Body of pancreas (tissue), 4 donors: Measurements from ENCODE around the gene ADAMTS17.

ENCODE experiments used
- POLR2A ChIP-seq, 3 donors: fragments of 450-650 bp; IDR thresholded peaks; one replicate each; pipeline ENCODE4 v1.6.1; 2016; ENCODE audit warnings: antibody characterized with exemption in 3 of 3, mild to moderate bottlenecking in 2 of 3
- TF ChIP-seq, protein P1 (sequence below), 7 experiments: fragments of 450-650 bp in 4 of 7; fragments of 200-600 bp in 3 of 7; sonication (generic) in 3 of 7; IDR thresholded peaks; one replicate each; pipeline ENCODE4 v1.5.1; 2016 to 2019; ENCODE audit warnings: antibody characterized with exemption in 7 of 7

DNA sequence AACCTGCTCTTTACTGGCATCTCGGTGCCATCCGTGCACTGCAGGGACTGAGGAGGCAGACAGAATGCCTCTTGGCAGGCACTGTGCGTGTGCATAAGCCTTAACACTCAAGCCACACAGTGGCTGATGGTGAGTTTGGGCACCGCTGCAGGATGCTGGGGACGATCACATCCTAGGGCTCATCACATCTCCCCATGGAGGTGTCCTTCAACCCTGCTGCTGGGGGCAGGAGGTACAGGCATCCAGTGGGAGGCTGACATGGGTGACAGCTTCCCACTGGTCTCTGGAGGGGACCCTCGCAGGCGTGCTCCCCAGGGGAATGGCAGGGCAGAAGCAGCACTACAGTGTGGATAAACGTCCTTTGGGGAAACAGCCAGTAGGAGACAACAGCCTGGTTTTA lies 190.9 kb downstream of the ADAMTS17 start:
- TF ChIP-seq, protein P1, sequence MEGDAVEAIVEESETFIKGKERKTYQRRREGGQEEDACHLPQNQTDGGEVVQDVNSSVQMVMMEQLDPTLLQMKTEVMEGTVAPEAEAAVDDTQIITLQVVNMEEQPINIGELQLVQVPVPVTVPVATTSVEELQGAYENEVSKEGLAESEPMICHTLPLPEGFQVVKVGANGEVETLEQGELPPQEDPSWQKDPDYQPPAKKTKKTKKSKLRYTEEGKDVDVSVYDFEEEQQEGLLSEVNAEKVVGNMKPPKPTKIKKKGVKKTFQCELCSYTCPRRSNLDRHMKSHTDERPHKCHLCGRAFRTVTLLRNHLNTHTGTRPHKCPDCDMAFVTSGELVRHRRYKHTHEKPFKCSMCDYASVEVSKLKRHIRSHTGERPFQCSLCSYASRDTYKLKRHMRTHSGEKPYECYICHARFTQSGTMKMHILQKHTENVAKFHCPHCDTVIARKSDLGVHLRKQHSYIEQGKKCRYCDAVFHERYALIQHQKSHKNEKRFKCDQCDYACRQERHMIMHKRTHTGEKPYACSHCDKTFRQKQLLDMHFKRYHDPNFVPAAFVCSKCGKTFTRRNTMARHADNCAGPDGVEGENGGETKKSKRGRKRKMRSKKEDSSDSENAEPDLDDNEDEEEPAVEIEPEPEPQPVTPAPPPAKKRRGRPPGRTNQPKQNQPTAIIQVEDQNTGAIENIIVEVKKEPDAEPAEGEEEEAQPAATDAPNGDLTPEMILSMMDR (IDR thresholded peaks at IDR 0.05), result no peak
- TF ChIP-seq POLR2A (IDR thresholded peaks at IDR 0.05), result no peak
